ENCODE measurements around the gene UBE2G2. TPM values are rescaled to one million over a fixed set of nuclear protein-coding genes. Genes with fewer than 3 reads are reported as not detected.

UBE2G2 gene
- total and polyA plus RNA-seq, 7 donors, result 21.6 to 101 (median 51.5) TPM

DNA sequence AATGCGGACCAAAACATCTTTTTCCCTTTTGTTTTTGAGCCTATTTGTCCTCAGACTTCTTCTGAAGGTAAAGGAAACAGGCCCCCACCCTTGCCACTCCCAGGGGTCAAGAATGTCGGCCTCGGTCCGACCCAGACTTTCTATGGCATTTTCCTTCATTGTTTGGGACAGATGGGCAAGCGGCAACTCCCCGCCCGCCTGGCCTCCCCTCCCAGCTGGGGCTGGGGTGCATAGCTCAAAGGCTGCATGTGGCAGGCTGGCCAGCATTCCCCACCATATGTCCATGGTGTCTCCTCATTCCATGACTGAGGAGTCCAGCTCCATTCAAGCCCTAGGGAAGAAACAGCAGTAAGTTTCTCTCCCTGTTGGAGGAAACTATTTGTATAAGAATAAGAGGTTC, 60.9 kb downstream of the UBE2G2 start:
- intact Hi-C loops (cut with DNase I), result no loop called here
- Histone ChIP-seq H3K36me3 (no peaks in the 10 kb centered on the region), H3K27ac (no peak overlapping the region), H3K27me3 (no peaks in the 10 kb centered on the region), H3K4me3 (no peak overlapping the region), H3K9me3 (peaks cover 8 to 24% (median 21%) of the 10 kb centered on the region in 4 donors), H3K4me1 (no peaks in the 10 kb centered on the region)
- WGBS, 2 donors, result 74 to 88% methylated on average over 7 of the region's 7 CpGs
- no peak for TF ChIP-seq EP300 (IDR thresholded peaks at IDR 0.05)
- TF ChIP-seq POLR2A (IDR thresholded peaks at IDR 0.05), result no peak
- no peak for TF ChIP-seq POLR2AphosphoS5 (IDR thresholded peaks at IDR 0.05)
- TF ChIP-seq, protein P1, sequence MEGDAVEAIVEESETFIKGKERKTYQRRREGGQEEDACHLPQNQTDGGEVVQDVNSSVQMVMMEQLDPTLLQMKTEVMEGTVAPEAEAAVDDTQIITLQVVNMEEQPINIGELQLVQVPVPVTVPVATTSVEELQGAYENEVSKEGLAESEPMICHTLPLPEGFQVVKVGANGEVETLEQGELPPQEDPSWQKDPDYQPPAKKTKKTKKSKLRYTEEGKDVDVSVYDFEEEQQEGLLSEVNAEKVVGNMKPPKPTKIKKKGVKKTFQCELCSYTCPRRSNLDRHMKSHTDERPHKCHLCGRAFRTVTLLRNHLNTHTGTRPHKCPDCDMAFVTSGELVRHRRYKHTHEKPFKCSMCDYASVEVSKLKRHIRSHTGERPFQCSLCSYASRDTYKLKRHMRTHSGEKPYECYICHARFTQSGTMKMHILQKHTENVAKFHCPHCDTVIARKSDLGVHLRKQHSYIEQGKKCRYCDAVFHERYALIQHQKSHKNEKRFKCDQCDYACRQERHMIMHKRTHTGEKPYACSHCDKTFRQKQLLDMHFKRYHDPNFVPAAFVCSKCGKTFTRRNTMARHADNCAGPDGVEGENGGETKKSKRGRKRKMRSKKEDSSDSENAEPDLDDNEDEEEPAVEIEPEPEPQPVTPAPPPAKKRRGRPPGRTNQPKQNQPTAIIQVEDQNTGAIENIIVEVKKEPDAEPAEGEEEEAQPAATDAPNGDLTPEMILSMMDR (IDR thresholded peaks at IDR 0.05), result no peak
- no peak for DNase-seq

DNA sequence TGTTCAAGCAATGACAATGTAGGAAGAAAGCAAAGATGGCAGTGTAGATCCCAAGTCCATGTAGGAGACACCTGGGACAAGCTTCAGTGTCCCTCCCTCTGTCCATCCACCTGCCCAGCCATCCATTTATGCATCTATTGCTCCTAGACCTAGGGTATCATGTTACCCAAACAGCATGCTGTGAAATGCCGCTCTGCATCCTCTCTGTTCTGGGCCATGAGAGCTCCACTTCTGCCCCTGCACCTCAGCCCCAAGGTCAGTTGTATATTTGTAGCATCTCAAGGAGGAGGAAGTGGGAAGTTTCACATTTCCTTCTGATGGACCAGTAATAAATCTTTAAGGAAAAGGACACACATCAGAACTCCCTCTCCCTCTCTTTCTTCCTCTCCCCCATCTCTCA, 62.3 kb downstream of the UBE2G2 start:
- peaks cover 8 to 24% (median 21%) of the 10 kb centered on the region in 4 donors for H3K9me3 ChIP-seq
- DNase-seq, result no peak
- H3K27ac ChIP-seq, result no peak overlapping the region
- H3K4me1 ChIP-seq, result no peaks in the 10 kb centered on the region
- H3K36me3 ChIP-seq, result no peaks in the 10 kb centered on the region
- TF ChIP-seq EP300 (IDR thresholded peaks at IDR 0.05) (no peak), POLR2AphosphoS5 (IDR thresholded peaks at IDR 0.05) (no peak), POLR2A (IDR thresholded peaks at IDR 0.05) (no peak)
- TF ChIP-seq, protein P1 (IDR thresholded peaks at IDR 0.05), result no peak
- H3K27me3 ChIP-seq, result peaks cover 0 to 5% (median 0%) of the 10 kb centered on the region in 3 donors
- intact Hi-C loops (cut with DNase I), result no loop called here
- WGBS, 2 donors, result 95 to 100% methylated on average over 1 of the region's 1 CpG
- no peak overlapping the region for H3K4me3 ChIP-seq

DNA sequence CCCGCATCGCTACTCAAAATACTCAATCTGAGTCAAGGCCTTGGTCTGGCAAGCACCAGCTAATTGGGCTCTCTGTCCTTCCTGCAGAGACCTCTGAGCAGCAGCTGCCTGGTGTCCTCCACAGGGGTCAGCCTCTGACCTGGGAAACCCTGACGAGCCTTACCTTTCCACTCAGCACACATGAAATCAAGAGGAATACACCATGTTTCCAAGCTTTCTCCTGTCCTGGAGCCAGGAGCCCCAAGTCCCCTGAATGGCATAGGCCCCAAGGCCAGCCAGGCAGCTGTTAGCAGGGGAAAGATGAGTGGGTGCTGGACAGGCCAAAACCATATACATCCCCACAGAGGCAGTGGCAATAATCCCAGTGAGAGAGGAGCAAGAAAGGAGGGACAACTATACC, 63.0 kb downstream of the UBE2G2 start:
- Histone ChIP-seq H3K36me3 (no peaks in the 10 kb centered on the region), H3K4me3 (no peak overlapping the region), H3K27ac (no peak overlapping the region), H3K4me1 (no peaks in the 10 kb centered on the region), H3K27me3 (peaks cover 0 to 5% (median 0%) of the 10 kb centered on the region in 3 donors), H3K9me3 (peaks cover 8 to 24% (median 21%) of the 10 kb centered on the region in 4 donors)
- 83 to 96% methylated on average over 3 of the region's 3 CpGs for WGBS, 2 donors
- TF ChIP-seq POLR2AphosphoS5 (IDR thresholded peaks at IDR 0.05) (no peak), POLR2A (IDR thresholded peaks at IDR 0.05) (no peak), EP300 (IDR thresholded peaks at IDR 0.05) (no peak)
- TF ChIP-seq, protein P1 (IDR thresholded peaks at IDR 0.05), result no peak
- intact Hi-C loops (cut with DNase I), result no loop called here
- no peak for DNase-seq

DNA sequence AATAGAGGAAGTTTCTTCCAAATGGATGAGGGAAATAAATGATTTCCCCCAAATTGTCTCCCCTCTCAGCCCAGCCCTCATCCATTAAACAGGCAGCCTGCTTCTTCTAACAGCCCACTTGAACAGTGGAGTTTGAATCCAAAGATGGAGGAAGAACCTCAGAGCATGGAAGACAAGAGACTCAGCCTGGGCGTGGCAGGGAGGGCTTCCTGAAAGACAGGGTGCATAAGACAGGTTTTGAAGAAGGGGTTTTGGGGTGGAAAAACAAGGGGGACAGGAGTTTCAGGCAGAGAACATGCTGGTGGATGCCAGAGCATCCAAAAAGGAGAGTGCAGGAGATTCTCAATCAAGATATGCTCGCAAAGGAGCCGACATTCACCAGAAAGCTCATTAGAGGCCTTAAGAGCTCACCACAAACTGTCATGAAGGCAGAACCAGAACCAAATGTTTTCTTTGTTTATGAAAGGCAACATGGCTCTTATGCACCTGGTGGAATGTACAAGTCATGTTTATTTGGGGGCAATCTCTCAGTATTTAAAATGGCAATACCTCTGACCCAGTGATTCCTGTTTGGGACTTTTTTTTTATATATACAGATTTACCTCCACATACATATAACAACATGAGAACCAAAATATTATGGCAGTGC, 63.8 kb downstream of the UBE2G2 start:
- H3K27me3 ChIP-seq, result peaks cover 0 to 5% (median 0%) of the 10 kb centered on the region in 3 donors
- H3K4me1 ChIP-seq, result no peaks in the 10 kb centered on the region
- no peak overlapping the region for H3K4me3 ChIP-seq
- no peak for DNase-seq
- 78 to 80% methylated on average over 3 of the region's 3 CpGs for WGBS, 2 donors
- H3K9me3 ChIP-seq, result peaks cover 8 to 24% (median 21%) of the 10 kb centered on the region in 4 donors
- H3K27ac ChIP-seq, result no peak overlapping the region
- no peaks in the 10 kb centered on the region for H3K36me3 ChIP-seq
- no peak for TF ChIP-seq POLR2AphosphoS5 (IDR thresholded peaks at IDR 0.05)
- no peak for TF ChIP-seq POLR2A (IDR thresholded peaks at IDR 0.05)
- TF ChIP-seq, protein P1 (IDR thresholded peaks at IDR 0.05), result no peak
- no peak for TF ChIP-seq EP300 (IDR thresholded peaks at IDR 0.05)
- intact Hi-C loops (cut with DNase I), result no loop called here
